Stimulated activated CD4-positive, alpha-beta T cell treated with anti-CD3 and anti-CD28 coated beads, Interleukin-15, amount 100 ng/mL, for 24 hours (primary cell): ENCODE measurements around the gene NUDT10.

Source experiments
- DNase-seq: peaks from one replicate; pipeline ENCODE4 v3.0.0-alpha.2; 2020

NUDT10 gene

DNA sequence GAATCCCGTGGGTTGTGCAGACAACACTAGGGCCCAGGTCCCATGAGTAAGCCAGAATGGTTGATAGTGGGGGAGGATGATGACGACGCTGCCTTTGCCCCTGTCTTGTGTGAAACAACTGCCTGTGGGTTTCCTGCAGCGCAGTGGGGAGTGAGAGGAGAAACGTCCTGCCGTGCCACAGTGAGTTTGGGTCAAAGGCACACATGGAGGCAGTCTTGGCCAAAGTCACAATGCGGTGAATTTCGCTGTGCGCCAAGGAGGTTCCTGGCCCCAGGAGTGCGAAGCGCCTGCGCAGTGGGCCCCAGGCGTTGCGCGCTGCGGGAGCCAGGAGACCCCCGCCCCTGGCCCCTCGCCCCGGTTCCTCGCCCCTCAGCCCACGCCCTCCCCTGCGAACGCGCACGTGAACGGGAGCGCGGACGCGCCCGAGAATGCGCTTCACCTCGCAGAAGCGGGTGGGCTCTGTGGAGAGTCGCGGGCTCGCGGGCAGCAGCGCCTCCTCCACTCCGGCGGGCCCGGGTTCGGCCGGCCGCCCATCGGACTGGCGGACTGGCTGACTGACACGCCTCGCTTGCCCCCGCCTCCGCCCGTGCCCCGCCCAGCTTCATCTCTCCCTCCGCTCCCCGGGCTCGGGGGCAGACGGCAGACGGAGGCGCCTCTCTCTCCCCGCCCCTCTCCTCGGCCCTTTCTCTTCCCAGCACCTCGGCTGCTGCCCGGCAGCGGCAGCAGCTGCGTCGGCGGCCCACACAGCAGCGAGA, at the start of gene NUDT10:
Gene NUDT10, plus strand, starts transcription at position 635 of the 755 bp plus-strand sequence. CDS start 144 bp downstream, outside the sequence.
- peak; percentile 69 for DNase-seq

DNA sequence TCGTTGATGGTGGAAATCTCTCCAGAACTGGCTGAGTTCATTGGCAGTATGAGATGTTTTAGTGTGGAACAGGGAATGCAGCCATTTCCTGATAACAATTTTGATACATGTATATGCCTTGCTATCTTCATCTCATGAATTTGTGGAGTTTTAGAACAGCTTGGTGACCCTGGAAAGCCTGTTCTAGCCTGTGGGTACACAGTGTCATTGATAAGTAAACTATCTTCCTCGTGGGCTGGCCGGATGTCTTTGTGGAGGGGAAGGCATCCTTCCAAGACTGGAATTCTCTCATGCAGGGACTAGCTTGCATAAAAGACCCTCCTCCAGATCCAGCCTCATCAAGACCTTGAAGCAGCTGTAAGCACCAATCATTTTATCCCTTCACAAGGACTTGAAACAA, 40.2 kb upstream of the NUDT10 start:
- no peak for DNase-seq

- DNase-seq, result no peak
These were observed 36.5 kb upstream of the NUDT10 start for GRCh38 chrX:51296138-51296537.

GRCh38 chrX:51316271-51316670, 16.4 kb upstream of the NUDT10 start:
- DNase-seq, result no peak

DNA sequence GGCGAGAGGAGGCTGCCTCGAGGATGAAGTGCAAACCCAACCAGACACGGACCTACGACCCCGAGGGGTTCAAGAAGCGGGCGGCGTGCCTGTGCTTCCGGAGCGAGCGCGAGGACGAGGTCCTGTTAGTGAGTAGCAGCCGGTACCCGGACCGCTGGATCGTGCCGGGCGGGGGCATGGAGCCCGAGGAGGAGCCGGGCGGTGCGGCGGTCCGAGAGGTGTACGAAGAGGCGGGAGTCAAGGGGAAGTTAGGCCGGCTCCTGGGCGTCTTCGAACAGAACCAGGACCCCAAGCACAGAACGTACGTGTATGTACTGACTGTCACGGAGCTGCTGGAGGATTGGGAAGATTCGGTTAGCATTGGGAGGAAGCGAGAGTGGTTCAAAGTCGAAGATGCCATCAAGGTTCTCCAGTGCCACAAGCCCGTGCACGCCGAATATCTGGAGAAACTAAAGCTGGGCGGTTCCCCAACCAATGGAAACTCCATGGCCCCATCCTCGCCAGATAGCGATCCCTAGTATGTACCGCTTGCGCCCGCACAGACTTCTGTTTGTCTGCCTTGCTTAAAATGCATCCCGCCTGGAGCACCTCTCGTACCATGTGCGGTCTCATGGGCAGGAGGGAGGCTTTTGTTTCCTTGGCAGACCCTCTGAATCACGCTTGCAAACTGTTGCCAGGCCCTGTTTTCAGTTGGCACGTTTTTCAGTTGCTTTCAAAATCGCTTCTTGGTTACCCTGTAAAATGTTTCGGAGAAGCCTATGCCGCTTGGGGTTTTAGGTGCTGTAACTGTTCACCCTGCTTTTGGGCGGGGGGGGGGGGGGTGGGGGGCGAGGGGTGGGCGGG, 542 bp downstream of the NUDT10 start:
- peak; percentile 2 for DNase-seq

DNA sequence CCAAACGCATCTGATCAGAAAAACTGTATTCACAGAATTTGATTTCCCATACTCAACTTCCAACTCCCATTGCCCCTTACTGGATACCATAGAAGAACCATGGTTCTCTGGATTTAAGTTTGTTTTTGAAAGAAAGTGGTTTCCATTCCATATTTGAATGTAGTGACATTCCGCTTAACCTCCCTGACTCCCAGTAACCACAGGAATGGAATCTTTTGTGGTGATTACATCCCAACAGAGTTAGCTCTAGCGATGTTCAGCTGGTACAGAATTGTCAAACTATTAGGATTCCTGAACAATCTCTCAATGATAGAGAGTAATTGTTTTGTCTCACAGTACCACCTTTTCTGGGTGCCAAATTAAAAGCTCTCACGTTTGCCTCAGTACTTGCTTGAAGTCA, 1.7 kb downstream of the NUDT10 start:
- no peak for DNase-seq

GRCh38 chrX:51336584-51336983, 4.0 kb downstream of the NUDT10 start:
- peak; percentile 24 for DNase-seq

DNA sequence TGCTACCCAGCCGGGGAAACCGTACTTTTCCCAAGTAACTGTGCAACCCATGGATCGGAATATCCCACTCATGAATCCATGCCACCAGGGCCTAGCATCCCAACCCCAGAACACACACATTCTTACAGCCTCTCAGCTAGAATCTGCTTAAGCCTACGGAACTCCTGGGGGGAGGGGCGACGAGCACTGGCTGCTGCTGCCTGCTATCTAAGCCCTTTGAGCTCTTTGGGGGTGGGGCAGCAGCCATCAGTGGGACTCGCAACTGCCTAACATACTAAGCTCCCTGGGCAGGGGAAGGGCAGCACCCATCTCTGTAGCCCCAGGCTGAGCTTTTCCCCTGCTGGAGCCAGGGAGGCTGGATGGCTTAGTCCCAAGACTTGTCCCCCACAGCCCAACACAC, 28.6 kb downstream of the NUDT10 start:
- DNase-seq, result no peak

DNA sequence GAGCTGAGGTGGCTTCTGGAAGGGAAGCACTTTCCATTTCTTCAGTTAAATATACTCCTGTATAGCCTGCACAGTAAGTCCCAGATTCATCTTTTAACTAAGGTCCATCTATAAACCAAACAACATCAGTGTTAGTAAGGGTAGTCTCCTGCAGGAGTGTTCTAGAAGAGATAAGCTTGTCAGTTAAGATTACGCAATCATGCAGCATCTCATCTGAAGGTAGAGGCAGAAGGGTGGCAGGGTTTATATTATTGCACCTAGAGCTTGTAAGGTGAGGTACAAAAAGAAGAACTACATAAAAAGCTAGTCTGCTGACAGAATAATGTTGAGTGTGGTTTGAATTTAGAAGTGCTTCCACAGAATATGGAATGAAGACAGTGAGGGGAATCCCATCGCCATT, 44.0 kb downstream of the NUDT10 start:
- no peak for DNase-seq
